ENCODE data around the gene PAGR1. TPM values are rescaled to one million over a fixed set of nuclear protein-coding genes. Genes with fewer than 3 reads are reported as not detected.

PAGR1 gene
- total and polyA plus RNA-seq, 2 of the 4 experiments (the other 2 are of a cell fraction), result 10.6 to 22.1 TPM

DNA sequence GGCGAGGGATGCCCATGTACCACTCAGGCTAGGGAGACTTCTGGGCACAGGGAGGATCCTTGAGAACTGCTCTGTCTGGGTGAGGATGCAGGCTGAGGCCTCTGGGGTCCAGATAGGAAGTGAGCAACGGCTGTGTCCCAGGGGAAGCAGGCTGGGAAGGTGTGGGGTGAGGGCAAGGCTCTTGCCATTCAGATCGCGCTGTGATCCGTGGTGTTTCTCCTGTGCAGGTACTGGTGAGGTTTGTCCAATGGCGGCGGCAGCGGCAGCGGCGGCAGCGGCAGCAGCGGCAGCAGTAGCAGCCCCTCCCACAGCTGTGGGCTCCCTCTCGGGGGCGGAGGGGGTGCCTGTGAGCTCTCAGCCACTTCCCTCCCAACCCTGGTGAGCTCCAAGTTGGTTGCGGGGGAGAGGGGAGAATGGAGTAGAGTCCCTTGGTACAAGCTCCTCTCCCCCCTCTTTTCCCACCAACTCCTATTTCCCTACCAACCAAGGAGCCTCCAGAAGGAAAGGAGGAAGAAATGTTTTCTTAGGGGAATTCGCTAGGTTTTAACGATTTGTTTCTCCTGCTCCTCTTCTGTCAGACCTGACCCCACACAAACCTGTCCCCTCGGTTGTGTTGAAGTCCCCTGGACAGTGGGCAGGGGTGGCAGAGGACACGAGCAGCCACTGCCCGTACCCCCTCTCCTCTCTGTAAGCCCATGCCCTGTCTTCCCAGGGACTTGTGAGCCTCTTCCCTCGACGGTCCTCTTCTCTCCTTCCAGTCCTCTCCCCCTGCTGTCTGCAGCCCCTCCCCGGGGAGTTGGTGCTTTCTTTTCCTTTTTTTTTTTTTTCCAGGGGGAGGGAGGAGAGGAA lies 5.9 kb upstream of the PAGR1 start:
- H2BK15ac ChIP-seq (ENCODE audit: low read depth, low read length), result no peak overlapping the region
- H3K9ac ChIP-seq (ENCODE audit: low read depth, low read length), result no peak overlapping the region
- no peak overlapping the region for H2BK5ac ChIP-seq (ENCODE audit: low read depth, low read length, poor library complexity, severe bottlenecking)
- no peak overlapping the region for H3K56ac ChIP-seq (ENCODE audit: extremely low read depth, insufficient read depth, low read length)
- intact Hi-C loops (cut with micrococcal nuclease) (no loop called here), in situ Hi-C loops (cut with MboI; ENCODE audit: low sequenced_read_pairs) (no loop called here), dilution Hi-C loops (cut with HindIII; ENCODE audit: low sequenced_read_pairs, unreplicated experiment) (no loop called here)
- H3K36me3 ChIP-seq (ENCODE audit: control insufficient read depth, insufficient read depth, low read length), result peaks cover 12% of the 10 kb centered on the region
- H3K27me3 ChIP-seq (ENCODE audit: control insufficient read depth, insufficient read depth, low read length), result no peaks in the 10 kb centered on the region
- 14% methylated on average over 1 of the region's 23 CpGs; no CpG with 5 or more reads in 1 of the 2 experiments for WGBS, 2 experiments (ENCODE audit: extremely low coverage in 2 of 2, insufficient read length in 1 of 2)
- H3K9me3 ChIP-seq (ENCODE audit: control insufficient read depth, insufficient read depth, low read length), result no peaks in the 10 kb centered on the region
- DNase-seq (no peak), ATAC-seq (ENCODE audit: low read depth) (no peak)
- no peak overlapping the region for H3K4me3 ChIP-seq (ENCODE audit: insufficient read depth, low read depth, low read length)
- TF ChIP-seq MAZ (IDR thresholded peaks at IDR 0.05; ENCODE audit: borderline replicate concordance, low read depth, low read length) (0 out of 2 replicates have a peak, but pooled peaks have one; percentile 24), MXI1 (IDR thresholded peaks at IDR 0.05; ENCODE audit: borderline replicate concordance, low read depth, low read length) (no peak), CHD1 (IDR thresholded peaks at IDR 0.05; ENCODE audit: low read depth, low read length) (no peak)
- TF ChIP-seq, protein P1, sequence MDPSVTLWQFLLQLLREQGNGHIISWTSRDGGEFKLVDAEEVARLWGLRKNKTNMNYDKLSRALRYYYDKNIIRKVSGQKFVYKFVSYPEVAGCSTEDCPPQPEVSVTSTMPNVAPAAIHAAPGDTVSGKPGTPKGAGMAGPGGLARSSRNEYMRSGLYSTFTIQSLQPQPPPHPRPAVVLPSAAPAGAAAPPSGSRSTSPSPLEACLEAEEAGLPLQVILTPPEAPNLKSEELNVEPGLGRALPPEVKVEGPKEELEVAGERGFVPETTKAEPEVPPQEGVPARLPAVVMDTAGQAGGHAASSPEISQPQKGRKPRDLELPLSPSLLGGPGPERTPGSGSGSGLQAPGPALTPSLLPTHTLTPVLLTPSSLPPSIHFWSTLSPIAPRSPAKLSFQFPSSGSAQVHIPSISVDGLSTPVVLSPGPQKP (IDR thresholded peaks at IDR 0.05; ENCODE audit: borderline replicate concordance, low read depth, low read length), result no peak
- H4K20me1 ChIP-seq (ENCODE audit: insufficient read depth, low read length), result peaks cover 30% of the 10 kb centered on the region
- H3K4me2 ChIP-seq (ENCODE audit: low read depth, low read length), result no peak overlapping the region
- POLR2A ChIA-PET (ENCODE audit: unreplicated experiment), result interaction anchor here (0.7 kb wide), 1 partner anchor 18 kb away, joined by 6 read pairs; no protein-coding TSS in a partner anchor
- peak overlapping the region; percentile 16; the same call in 1 of the 2 replicates for H3K27ac ChIP-seq (ENCODE audit: insufficient read depth, low read length)
- peaks cover 11% of the 10 kb centered on the region for H3K9me1 ChIP-seq (ENCODE audit: insufficient read depth, low read length)
- H4K8ac ChIP-seq (ENCODE audit: low read depth in 2 of 2, low read length in 2 of 2), result no peak overlapping the region
- H3K18ac ChIP-seq (ENCODE audit: low read depth, low read length), result no peak overlapping the region
- H4K5ac ChIP-seq (ENCODE audit: low read depth, low read length), result no peak overlapping the region
- H3K79me1 ChIP-seq (ENCODE audit: low read depth in 1 of 2, low read length in 2 of 2), result peaks cover 8 to 47% of the 10 kb centered on the region in 2 experiments; a peak in 3 of 4 replicates
- H2AK5ac ChIP-seq (ENCODE audit: low read depth, low read length), result peak overlapping the region; percentile 79; the same call in 1 of the 2 replicates
- CTCF ChIA-PET, result no interaction called here
- H2AFZ ChIP-seq (replicated peaks; ENCODE audit: low read length, poor library complexity), result no peak overlapping the region
- H3K23ac ChIP-seq (ENCODE audit: low read depth, low read length), result peak overlapping the region; percentile 73; the same call in 1 of the 2 replicates
- no peak overlapping the region for H2BK120ac ChIP-seq (ENCODE audit: low read depth, low read length)
- no peak overlapping the region; the same call in 1 of the 2 replicates for H4K91ac ChIP-seq (ENCODE audit: insufficient read depth, low read depth, low read length)
- H3K4ac ChIP-seq (ENCODE audit: low read depth, low read length), result no peak overlapping the region; the same call in none of the 2 replicates
- no TSS peak for BruUV-seq (replicated peaks)
- peaks cover 24% of the 10 kb centered on the region for H3K4me1 ChIP-seq (ENCODE audit: control insufficient read depth, insufficient read depth, low read length)
- no peak overlapping the region for H2BK20ac ChIP-seq (ENCODE audit: low read depth, low read length)
- H2AK9ac ChIP-seq (replicated peaks; ENCODE audit: low read depth, low read length, poor library complexity), result peak overlapping the region; percentile 42
- no peak overlapping the region for H3K14ac ChIP-seq (replicated peaks; ENCODE audit: low read depth, low read length)
